Femur (tissue), 1 donor: Measurements from ENCODE around the gene IZUMO1R.
"Not testable (repeated sequence)": the region's sequence is repeated elsewhere in the genome, so short reads cannot be mapped to it uniquely, and the experiment has no call there.

Experiments used
- DNase-seq: peaks from one replicate; pipeline ENCODE4 v3.0.0-alpha.2; 2017

IZUMO1R gene

GRCh38 chr11:94326947-94327346 is 22.6 kb downstream of the IZUMO1R start:
- DNase-seq: no peak

- DNase-seq: no peak
Observed at GRCh38 chr11:94328587-94329080, 24.3 kb downstream of the IZUMO1R start.

GRCh38 chr11:94329501-94329900 is 25.1 kb downstream of the IZUMO1R start:
- DNase-seq: no peak

- DNase-seq: no peak
Observed at GRCh38 chr11:94330789-94331188, 26.4 kb downstream of the IZUMO1R start.

- no peak for DNase-seq
Observed at GRCh38 chr11:94332814-94333213, 28.4 kb downstream of the IZUMO1R start.

GRCh38 chr11:94336033-94336432 is 31.7 kb downstream of the IZUMO1R start:
- DNase-seq: no peak

- DNase-seq: no peak
Observed at GRCh38 chr11:94338651-94339050, 34.3 kb downstream of the IZUMO1R start.

- no peak for DNase-seq
Observed at GRCh38 chr11:94342250-94342649, 37.9 kb downstream of the IZUMO1R start.

GRCh38 chr11:94343495-94343894 is 39.1 kb downstream of the IZUMO1R start:
- DNase-seq: no peak

- DNase-seq: not testable (repeated sequence)
Observed at GRCh38 chr11:94346311-94346710, 41.9 kb downstream of the IZUMO1R start.

GRCh38 chr11:94350850-94351563 is 46.6 kb downstream of the IZUMO1R start:
- DNase-seq: not testable (repeated sequence)
